GM23248 (cell line): ENCODE measurements around the gene INPP1. TPM values are rescaled to one million over a fixed set of nuclear protein-coding genes. Genes with fewer than 3 reads are reported as not detected.

ENCODE experiments used
- DNase-seq: peaks from one replicate; pipeline ENCODE4 v3.0.0-alpha.2; 2015
- H2AFZ ChIP-seq: fragments of 200-600 bp; sonication (generic); 2 replicates; pipeline ENCODE4 v1.6.1; 2016; ENCODE audit warnings: antibody characterized with exemption
- H3F3A ChIP-seq: fragments of 200-600 bp; sonication (generic); 2 replicates; pipeline ENCODE4 v1.6.1; 2016; ENCODE audit warnings: mild to moderate bottlenecking, antibody characterized with exemption, mixed run types; ENCODE audit not compliant: insufficient read depth
- H3K27ac ChIP-seq: fragments of 200-600 bp; sonication (generic); 2 replicates; pipeline ENCODE4 v1.5.1; 2016; ENCODE audit warnings: mild to moderate bottlenecking
- H3K27me3 ChIP-seq: fragments of 200-600 bp; sonication (generic); replicated peaks from 2 replicates; pipeline ENCODE4 v1.6.1; 2016; ENCODE audit warnings: mild to moderate bottlenecking; ENCODE audit not compliant: insufficient read depth
- H3K36me3 ChIP-seq: fragments of 200-600 bp; sonication (generic); 2 replicates; pipeline ENCODE4 v1.6.1; 2016; ENCODE audit warnings: low read depth, mild to moderate bottlenecking
- H3K4me1 ChIP-seq: fragments of 200-600 bp; sonication (generic); 2 replicates; pipeline ENCODE4 v1.6.1; 2016; ENCODE audit warnings: mild to moderate bottlenecking; ENCODE audit not compliant: insufficient read depth
- H3K4me2 ChIP-seq: fragments of 200-600 bp; sonication (generic); one replicate; pipeline ENCODE4 v1.6.1; 2016; ENCODE audit warnings: mild to moderate bottlenecking; ENCODE audit not compliant: unreplicated experiment
- H3K4me3 ChIP-seq: fragments of 200-600 bp; sonication (generic); 2 replicates; pipeline ENCODE4 v1.5.1; 2016; ENCODE audit warnings: mild to moderate bottlenecking
- H3K79me2 ChIP-seq: fragments of 200-600 bp; sonication (generic); 2 replicates; pipeline ENCODE4 v1.6.1; 2016; ENCODE audit warnings: mild to moderate bottlenecking; ENCODE audit not compliant: insufficient read depth
- H3K9ac ChIP-seq: fragments of 200-600 bp; sonication (generic); 2 replicates; pipeline ENCODE4 v1.6.1; 2016; ENCODE audit warnings: mild to moderate bottlenecking
- H3K9me2 ChIP-seq: fragments of 200-600 bp; sonication (generic); 2 replicates; pipeline ENCODE4 v1.6.1; 2016; ENCODE audit warnings: mixed run types, mild to moderate bottlenecking, moderate library complexity; ENCODE audit not compliant: insufficient read depth
- H3K9me3 ChIP-seq: fragments of 200-600 bp; sonication (generic); one replicate; pipeline ENCODE4 v1.6.1; 2017; ENCODE audit warnings: low read depth
- H4K20me1 ChIP-seq: fragments of 200-600 bp; sonication (generic); 2 replicates; pipeline ENCODE4 v1.6.0; 2016; ENCODE audit not compliant: insufficient read depth
- EZH2 ChIP-seq: fragments of 200-600 bp; sonication (generic); IDR thresholded peaks from 2 replicates; pipeline ENCODE4 v1.6.1; 2018; ENCODE audit warnings: antibody characterized with exemption, mild to moderate bottlenecking; ENCODE audit not compliant: insufficient read depth, poor library complexity, severe bottlenecking
- EZH2phosphoT487 ChIP-seq: fragments of 200-600 bp; sonication (generic); IDR thresholded peaks from 2 replicates; pipeline ENCODE4 v1.6.1; 2018; ENCODE audit warnings: antibody characterized with exemption, moderate library complexity, mild to moderate bottlenecking, low read depth; ENCODE audit not compliant: insufficient read depth
- WGBS, 2 experiments: methylation state at CpG; one replicate each; pipeline ENCODE4 v1.1.6; 2015 to 2017; ENCODE audit warnings: low lambda C conversion rate in 2 of 2, low coverage in 1 of 2; ENCODE audit errors: missing lambda C conversion rate in 2 of 2; 5-methylcytosine and 5-hydroxymethylcytosine counted together
- in situ Hi-C: fragments of 300-500 bp; cut with MboI; formaldehyde crosslinking; loops from 2 replicates; pipeline ENCODE4 v1.15.0; 2020
- polyA plus RNA-seq: library from polyadenylated mRNA; unstranded; fragments of >200 nt; fragmentation: Nextera tagmentation; extraction: Ambion mirVana; gene quantifications from 2 replicates; pipeline ENCODE4 v1.2.1, GENCODE V29; 2016
- total RNA-seq: library from RNA; depleted of rRNA; stranded (reverse); fragments of >200 nt; shearing (Covaris generic); gene quantifications from 2 replicates; pipeline ENCODE4 v1.2.3, GENCODE V29; 2014

The INPP1 gene
- total and polyA plus RNA-seq, 2 experiments from 2014 or later, result 7.1 to 28.7 TPM

DNA sequence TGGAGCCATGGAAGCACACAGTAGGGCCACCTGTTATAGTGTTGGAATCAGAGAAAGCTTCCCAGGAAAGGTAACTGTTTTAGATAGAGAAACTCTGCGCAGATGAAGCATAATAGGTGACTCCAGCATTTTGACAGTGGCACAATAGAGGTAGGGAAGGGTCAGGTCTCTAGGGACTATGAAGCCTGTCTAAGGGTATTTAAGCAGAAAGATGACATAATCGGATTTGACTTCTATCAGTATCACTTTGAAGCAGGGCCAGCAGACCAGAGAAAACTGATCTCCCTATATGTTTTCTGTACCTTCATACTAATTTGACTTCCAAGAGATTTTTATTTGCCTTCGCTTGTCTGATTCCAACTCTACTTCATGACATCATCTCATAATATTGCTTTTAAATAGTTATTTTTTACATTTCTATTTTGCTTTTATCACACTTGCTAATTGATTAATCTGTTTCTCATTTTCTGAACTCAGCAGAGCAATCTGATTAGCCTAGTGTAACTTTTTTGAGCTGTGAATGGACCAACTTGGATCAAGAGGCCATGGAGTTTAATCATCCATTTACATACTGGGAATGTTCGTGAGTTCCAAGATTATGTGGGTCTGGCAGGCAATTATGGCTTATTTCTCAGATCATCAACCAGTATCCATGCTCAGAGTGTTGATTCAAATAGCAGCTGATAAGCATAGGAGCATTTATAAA is 15.4 kb upstream of the INPP1 start:
- Histone ChIP-seq H3F3A (no peaks in the 10 kb centered on the region), H3K4me1 (no peaks in the 10 kb centered on the region), H3K9me3 (no peaks in the 10 kb centered on the region), H3K4me3 (no peak overlapping the region), H3K4me2 (no peak overlapping the region), H2AFZ (no peak overlapping the region), H4K20me1 (no peaks in the 10 kb centered on the region), H3K9ac (no peak overlapping the region), H3K9me2 (no peaks in the 10 kb centered on the region), H3K36me3 (no peaks in the 10 kb centered on the region), H3K27ac (no peak overlapping the region), H3K79me2 (no peaks in the 10 kb centered on the region), H3K27me3 (no peaks in the 10 kb centered on the region)
- in situ Hi-C loops, result no loop called here
- no peak for DNase-seq
- 65 to 71% methylated on average over 4 of the region's 4 CpGs for WGBS, 2 experiments
- no peak for TF ChIP-seq EZH2phosphoT487
- no peak for TF ChIP-seq EZH2

DNA sequence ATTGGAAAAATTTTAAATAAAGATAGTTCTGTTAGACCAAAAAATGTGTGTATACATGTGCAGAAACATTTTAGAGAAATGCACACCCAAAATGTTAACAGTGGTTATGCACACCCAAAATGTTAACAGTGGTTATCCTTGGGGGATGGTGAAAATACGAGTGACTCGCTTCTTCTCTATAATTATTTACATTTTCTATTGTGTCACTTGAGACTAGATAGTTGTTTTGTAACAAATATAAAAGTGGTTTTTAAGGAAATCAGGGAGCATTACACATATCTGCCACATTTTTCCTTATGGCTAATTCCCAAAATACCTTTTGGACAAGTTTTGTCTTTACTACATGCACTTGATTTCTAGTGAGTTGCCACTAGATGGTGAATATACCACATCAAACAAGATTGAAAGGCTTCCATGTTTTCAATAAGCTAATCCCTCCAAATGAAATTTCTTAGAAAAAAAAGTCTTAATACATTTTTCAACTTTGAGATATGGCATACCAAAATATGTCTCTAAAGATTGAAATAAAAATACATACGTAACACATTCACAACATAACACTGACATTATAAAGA is 14.7 kb upstream of the INPP1 start:
- H3K27ac ChIP-seq, result no peak overlapping the region
- no peak overlapping the region for H2AFZ ChIP-seq
- no peaks in the 10 kb centered on the region for H3K9me3 ChIP-seq
- H3F3A ChIP-seq, result no peaks in the 10 kb centered on the region
- 77 to 79% methylated on average over 3 of the region's 3 CpGs for WGBS, 2 experiments
- H3K9me2 ChIP-seq, result no peaks in the 10 kb centered on the region
- H3K36me3 ChIP-seq, result no peaks in the 10 kb centered on the region
- TF ChIP-seq EZH2 (no peak), EZH2phosphoT487 (no peak)
- DNase-seq, result peak; percentile 30
- no peak overlapping the region for H3K9ac ChIP-seq
- no peaks in the 10 kb centered on the region for H4K20me1 ChIP-seq
- H3K27me3 ChIP-seq, result no peaks in the 10 kb centered on the region
- no peaks in the 10 kb centered on the region for H3K79me2 ChIP-seq
- no peak overlapping the region for H3K4me2 ChIP-seq
- no peaks in the 10 kb centered on the region for H3K4me1 ChIP-seq
- in situ Hi-C loops, result no loop called here
- H3K4me3 ChIP-seq, result no peak overlapping the region

DNA sequence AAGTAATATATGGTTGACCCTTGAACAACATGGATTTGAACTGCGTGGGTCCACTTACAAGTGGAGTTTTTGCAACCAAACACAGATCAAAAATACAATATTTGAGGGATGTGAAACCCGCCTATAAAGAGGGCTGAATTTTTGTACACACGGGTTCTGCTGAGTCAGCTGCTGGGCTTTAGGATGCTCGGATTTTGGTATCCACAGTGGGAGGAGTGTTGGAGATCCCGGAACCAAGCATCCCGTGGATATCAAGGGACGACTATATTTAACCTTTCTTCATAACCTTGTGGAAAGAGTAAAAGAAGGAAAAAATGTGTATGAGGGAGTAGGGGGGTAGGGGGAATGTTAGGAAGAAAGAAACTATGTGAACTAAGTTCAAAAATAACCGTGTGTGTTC is 10.0 kb upstream of the INPP1 start:
- no peak overlapping the region for H3K4me3 ChIP-seq
- H3K36me3 ChIP-seq, result no peaks in the 10 kb centered on the region
- no peaks in the 10 kb centered on the region for H3F3A ChIP-seq
- H2AFZ ChIP-seq, result no peak overlapping the region
- in situ Hi-C loops, result no loop called here
- no peak overlapping the region for H3K27ac ChIP-seq
- WGBS, 2 experiments, result 75 to 77% methylated on average over 8 of the region's 8 CpGs
- H3K4me2 ChIP-seq, result no peak overlapping the region
- H4K20me1 ChIP-seq, result no peaks in the 10 kb centered on the region
- H3K27me3 ChIP-seq, result no peaks in the 10 kb centered on the region
- no peaks in the 10 kb centered on the region for H3K79me2 ChIP-seq
- no peaks in the 10 kb centered on the region for H3K9me2 ChIP-seq
- no peak overlapping the region for H3K9ac ChIP-seq
- H3K9me3 ChIP-seq, result no peaks in the 10 kb centered on the region
- DNase-seq, result no peak
- no peak for TF ChIP-seq EZH2phosphoT487
- TF ChIP-seq EZH2, result no peak
- H3K4me1 ChIP-seq, result no peaks in the 10 kb centered on the region

DNA sequence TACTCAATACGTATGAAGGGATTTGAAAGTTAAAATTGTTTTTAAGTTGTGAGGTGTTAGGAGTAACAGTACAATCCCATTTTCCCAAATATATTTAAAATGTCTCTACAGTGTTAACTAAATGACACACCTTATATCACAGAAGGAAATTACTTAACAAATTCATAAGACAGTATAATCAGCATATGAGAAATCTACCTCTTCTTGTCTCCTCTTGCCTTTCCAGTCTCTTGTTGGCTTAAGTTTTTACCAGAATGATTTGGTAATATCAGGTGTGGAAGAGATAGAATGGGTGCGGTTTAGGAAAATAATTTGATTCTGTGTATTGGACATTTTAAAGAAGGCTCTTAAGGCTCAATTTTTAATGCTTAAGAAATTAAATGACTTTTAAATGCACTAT is 9.5 kb upstream of the INPP1 start:
- Histone ChIP-seq H3F3A (no peaks in the 10 kb centered on the region), H3K9me3 (no peaks in the 10 kb centered on the region), H3K27me3 (no peaks in the 10 kb centered on the region), H3K79me2 (no peaks in the 10 kb centered on the region), H3K4me2 (no peak overlapping the region), H3K4me1 (no peaks in the 10 kb centered on the region), H3K9ac (no peak overlapping the region), H3K9me2 (no peaks in the 10 kb centered on the region), H2AFZ (no peak overlapping the region), H3K36me3 (no peaks in the 10 kb centered on the region), H3K27ac (no peak overlapping the region), H4K20me1 (no peaks in the 10 kb centered on the region), H3K4me3 (no peak overlapping the region)
- WGBS, 2 experiments, result 96 to 100% methylated on average over 2 of the region's 2 CpGs
- no peak for DNase-seq
- no peak for TF ChIP-seq EZH2phosphoT487
- no peak for TF ChIP-seq EZH2
- in situ Hi-C loops, result no loop called here
